HG03175 (cell line): ENCODE data around the gene PRPH2.
"Not testable (repeated sequence)": the region's sequence is repeated elsewhere in the genome, so short reads cannot be mapped to it uniquely, and the experiment has no call there.

Source experiments
- ATAC-seq: cut with Tn5 transposase; IDR thresholded peaks from one replicate; pipeline ENCODE4 v1.9.1; 2021; ENCODE audit warnings: mild to moderate bottlenecking, moderate library complexity; ENCODE audit not compliant: unreplicated experiment

Gene PRPH2

GRCh38 chr6:42702200-42702599 lies 20.2 kb downstream of the PRPH2 start:
- no peak for ATAC-seq

- no peak for ATAC-seq
These were observed 24.2 kb downstream of the PRPH2 start for GRCh38 chr6:42698217-42698616.

GRCh38 chr6:42697268-42697655 lies 25.1 kb downstream of the PRPH2 start:
- no peak for ATAC-seq

GRCh38 chr6:42696526-42697267 lies 25.7 kb downstream of the PRPH2 start:
- no peak for ATAC-seq

GRCh38 chr6:42694586-42694985 lies 27.8 kb downstream of the PRPH2 start:
- ATAC-seq = no peak

- ATAC-seq = no peak
These were observed 28.6 kb downstream of the PRPH2 start for GRCh38 chr6:42693725-42694323.

GRCh38 chr6:42692137-42692911 lies 30.1 kb downstream of the PRPH2 start:
- ATAC-seq = no peak

GRCh38 chr6:42690872-42691271 lies 31.5 kb downstream of the PRPH2 start:
- ATAC-seq = no peak

GRCh38 chr6:42690151-42690702 lies 32.2 kb downstream of the PRPH2 start:
- no peak for ATAC-seq

GRCh38 chr6:42689371-42689770 lies 33.0 kb downstream of the PRPH2 start:
- ATAC-seq = no peak

- no peak for ATAC-seq
These were observed 34.1 kb downstream of the PRPH2 start for GRCh38 chr6:42688281-42688680.

GRCh38 chr6:42679358-42679757 lies 43.0 kb downstream of the PRPH2 start:
- ATAC-seq = no peak

GRCh38 chr6:42674780-42675179 lies 47.6 kb downstream of the PRPH2 start:
- ATAC-seq = no peak

- ATAC-seq = not testable (repeated sequence)
These were observed 48.0 kb downstream of the PRPH2 start for GRCh38 chr6:42674368-42674767.

- ATAC-seq = no peak
These were observed 57.7 kb downstream of the PRPH2 start for GRCh38 chr6:42664718-42665117.

- no peak for ATAC-seq
These were observed 60.8 kb downstream of the PRPH2 start for GRCh38 chr6:42661540-42662153.

GRCh38 chr6:42659806-42660205 lies 62.6 kb downstream of the PRPH2 start:
- no peak for ATAC-seq

GRCh38 chr6:42653851-42654250 lies 68.5 kb downstream of the PRPH2 start:
- no peak for ATAC-seq

- no peak for ATAC-seq
These were observed 70.2 kb downstream of the PRPH2 start for GRCh38 chr6:42652024-42652746.
